Hypothalamus (tissue), 51 donors: Measurements from ENCODE around the gene FIBP.

Experiments used
- DNase-seq, 51 donors: peaks; one replicate each; lab custom pipeline; 2025; lab: John Stamatoyannopoulos, UW

The FIBP gene

DNA sequence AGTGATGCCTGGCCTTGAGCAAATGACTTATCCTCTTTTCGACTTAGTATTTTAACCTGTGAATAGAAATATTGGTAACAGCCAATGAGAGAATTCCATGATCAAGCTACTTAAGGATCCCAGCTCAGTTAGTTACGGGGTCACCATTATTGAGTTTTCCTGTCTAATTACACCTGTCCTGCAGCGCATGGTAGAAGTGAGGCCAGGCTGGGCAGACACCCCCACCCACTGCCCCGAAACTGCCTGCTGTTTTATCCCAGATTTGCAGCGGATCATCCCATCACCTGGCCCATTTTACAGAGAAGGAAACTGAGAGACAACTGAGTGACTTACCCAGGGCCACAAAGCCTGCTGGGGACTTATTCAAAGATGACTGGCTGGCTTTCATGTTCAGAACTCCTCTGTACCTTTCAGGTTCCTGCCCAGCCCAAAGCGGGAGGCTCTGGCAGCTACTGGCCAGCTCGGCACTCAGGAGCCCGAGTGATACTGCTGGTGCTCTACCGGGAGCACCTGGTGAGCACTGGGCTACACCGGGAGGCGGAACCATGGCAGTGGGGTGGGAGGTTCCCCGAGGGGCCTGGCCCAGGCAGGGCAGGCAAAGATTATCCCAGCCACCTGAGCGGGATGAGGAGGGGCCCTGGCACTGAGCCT, 26.6 kb downstream of the FIBP start:
- no peak for DNase-seq

GRCh38 chr11:65861165-65861505, 27.1 kb downstream of the FIBP start:
- DNase-seq = no peak

- DNase-seq = peak; percentile 64 to 95 (median 89)
Observed at GRCh38 chr11:65860278-65861164, 27.8 kb downstream of the FIBP start, which contains the start of gene MUS81. MUS81 (plus strand) TSS chr11:65860433; CDS start chr11:65860754, 321 bp downstream.

GRCh38 chr11:65859812-65860277, 28.4 kb downstream of the FIBP start:
- DNase-seq = peak in 13 of 51 donors; percentile 45 to 89 (median 64)

DNA sequence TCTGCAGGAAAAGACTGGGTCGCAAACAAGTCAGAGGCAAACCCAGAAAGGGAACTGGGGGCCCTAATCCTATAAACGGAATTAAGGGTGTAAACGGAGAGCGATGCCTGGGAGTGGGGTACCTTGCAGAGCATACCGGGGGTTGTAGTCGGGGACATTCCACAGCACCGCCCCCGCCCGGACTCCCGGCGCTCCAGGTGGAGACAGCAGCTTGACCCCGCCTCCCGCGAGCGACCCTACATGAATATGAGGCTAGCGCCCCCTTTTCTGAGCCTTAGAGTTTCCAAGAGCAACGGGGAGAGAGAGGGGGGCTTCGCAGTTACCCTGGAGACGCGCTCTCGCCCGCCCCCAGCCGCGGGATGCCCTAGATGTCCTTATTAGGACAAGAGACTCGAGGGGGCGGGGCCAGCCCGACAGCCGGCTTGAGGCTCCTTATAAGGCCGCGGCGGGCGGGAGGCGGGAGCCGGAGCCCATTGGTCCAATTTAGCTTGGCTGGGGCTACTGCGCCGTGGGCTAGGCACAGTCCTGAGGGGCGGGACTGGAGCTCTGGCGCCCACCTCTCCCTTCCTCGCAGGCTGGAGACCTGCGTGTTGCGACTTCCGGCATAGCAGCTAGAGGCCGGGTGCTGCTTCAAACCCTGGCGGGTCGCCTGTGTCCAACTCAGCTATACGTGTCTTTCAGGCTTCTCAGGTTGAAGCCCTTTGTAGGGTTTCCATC, 29.0 kb downstream of the FIBP start:
- peak; percentile 46 to 99 (median 94) for DNase-seq

- peak in 1 of 51 donors; percentile 57 for DNase-seq
Observed at GRCh38 chr11:65858681-65859087, 29.6 kb downstream of the FIBP start.

DNA sequence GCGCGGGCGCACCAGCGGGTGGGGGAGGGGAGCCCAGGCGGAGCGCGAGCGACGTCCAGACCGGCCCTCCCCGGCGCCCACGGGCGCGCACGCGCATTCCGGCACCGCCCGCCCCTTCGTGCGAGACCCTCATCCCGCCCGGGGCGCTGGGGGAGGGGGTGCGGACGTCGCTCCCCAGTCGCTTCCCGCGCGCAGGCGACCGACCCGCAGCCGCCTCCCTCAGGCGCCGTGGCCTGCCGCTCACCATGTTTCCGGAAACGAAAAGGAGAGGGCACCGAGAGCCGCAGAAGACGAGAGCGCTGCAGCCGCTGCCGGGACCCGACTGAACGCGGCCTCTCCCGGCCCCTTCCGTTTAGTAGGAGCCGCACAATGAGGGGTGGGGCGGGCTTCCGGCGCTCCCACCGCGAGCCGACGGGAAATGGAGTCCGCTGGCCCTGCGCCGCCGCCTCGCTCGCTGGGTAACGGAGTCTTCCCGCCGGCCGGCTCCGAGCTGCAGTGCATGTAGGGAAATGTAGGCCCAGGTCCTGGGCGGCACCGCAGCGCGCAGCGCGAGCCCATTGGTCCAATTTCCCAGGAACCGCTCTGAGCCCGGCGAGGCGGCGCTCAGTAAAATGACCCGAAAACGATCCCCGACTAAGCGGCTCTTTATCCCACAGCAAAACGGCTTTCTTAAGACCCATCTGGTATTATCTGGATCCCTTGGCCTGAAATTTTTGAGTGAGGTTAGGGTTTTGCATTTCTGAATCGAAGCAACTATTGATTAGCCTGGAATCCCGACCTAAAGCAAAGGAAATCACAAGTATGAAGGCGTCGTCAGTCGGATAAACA, 30.2 kb downstream of the FIBP start, which contains the start of gene CFL1:
CFL1 (minus strand) TSS at position 328 of the 828 bp plus-strand sequence; CDS start at position 247, 81 bp downstream.
- peak; percentile 72 to 99 (median 96) for DNase-seq

DNA sequence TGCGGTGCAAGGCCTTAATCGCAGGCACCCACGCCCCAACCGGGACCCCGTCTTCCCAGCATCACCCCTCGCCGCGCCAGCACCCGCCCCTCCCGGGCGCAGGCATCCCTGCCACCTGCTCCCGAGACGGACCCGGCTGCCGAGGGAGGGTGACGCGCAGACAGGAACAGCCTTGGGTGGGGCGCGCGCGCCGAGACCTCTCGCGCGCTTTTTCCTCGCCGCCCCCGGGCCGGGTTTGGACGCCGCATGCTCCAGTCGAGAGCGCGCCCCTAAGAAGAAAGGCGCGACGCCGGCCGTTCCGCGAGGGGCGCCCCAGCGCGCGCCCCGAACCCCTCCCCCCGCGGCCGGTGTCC, 30.8 kb downstream of the FIBP start:
- DNase-seq = peak in 21 of 51 donors; percentile 50 to 77 (median 63)

DNA sequence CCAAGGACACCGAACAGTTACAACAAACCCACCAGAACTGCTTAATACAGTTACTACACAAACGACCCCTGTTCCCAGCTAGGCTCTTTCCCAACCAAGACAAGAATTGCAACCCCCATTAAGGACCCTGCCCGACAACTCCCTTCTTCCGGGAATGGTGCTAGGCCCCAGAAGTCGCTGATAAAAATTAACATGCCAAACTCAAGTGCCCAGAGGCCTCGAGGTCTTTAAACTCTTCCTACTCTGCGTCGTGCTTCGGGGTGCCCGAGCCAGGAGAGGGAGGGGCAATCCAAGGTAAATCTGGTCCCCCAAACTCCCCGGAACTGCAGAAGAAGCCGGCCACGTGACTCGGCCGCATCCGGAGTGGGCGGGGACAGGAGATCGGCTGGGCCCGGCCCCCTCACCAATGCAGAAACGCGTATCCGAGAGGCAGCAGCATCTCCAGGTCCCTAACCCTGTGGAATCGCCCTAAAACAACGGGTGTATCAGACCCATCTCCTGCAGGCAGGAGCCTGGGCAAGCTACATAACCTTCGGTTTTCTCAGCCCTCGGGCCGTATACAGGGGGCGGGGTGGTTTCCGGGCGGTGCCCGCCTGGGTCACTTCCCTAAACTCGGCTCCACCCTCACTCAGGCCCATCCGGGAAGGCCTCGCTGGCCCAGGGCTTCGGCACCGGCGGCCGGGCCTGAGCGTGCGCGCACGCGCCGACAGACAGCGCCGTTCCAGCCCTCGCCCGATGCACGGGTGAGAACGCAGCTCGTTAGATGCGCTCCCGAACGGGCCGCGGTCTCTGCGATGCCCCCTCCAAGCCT, 31.4 kb downstream of the FIBP start:
- DNase-seq = peak in 50 of 51 donors; percentile 19 to 88 (median 74)

GRCh38 chr11:65855927-65856363, 32.3 kb downstream of the FIBP start:
- no peak for DNase-seq

DNA sequence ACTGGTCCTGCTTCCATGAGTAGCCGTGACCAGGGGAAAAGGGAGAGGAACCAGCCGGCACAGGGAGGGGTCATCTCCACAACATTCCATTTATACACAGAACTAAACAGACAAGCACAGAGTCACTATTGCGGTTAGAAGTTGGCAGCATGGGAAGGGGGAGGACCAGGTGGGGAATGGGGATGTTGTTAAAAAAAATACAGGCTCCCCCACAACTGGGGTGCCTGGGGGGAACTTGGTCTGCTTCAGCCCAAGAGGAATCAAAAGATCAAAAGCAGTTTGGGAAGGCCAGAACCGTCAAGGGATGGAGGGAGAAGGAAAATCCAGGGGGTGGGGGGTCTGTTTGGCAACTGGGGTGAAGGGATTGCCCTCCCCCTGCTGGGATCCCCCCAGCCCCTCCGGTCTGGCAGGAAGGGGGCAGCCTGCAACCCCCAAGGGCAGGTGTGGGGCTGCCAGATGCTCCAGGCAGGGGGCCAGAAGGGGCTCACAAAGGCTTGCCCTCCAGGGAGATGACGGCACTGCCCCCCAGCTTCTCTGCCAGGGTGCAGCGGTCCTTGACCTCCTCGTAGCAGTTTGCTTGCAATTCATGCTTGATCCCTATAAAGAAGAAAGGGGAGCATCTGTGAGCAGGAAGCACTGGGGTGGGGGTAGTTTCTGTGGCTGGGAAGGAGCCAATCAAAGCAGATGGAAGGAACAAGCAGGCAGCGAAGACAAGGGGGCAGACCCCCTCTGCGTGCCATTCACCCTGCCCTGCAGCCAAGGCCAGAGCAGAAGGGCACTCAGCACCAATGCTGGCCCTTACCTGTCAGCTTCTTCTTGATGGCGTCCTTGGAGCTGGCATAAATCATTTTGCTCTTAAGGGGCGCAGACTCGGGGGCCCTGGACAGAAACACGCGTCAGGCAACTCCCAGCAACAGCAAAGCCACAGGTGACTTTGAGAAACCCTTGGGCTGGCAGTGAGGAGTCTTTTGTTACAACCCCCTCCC, 33.1 kb downstream of the FIBP start:
- DNase-seq = no peak

DNA sequence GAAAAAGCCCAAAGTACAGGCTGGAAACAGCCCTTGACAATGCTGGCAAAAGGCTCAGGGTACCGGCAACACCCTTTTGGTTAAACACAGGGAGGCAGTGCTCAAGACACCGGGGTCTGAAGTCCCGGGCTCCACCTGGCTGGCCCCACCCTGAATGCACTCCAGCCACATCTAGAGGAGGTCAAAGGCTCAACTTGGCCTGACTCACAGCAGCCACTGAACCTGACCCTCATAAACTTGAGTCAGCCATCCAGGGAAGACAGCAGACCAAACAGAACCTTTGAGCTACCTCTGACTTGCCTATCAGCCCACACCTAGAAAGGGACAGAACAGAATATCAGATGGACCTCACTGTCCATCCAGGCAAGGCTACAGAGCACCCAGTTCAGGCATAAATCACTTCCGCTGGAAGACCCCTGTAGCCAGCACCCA, 34.1 kb downstream of the FIBP start:
- no peak for DNase-seq

- no peak for DNase-seq
Observed at GRCh38 chr11:65853246-65853979, 34.9 kb downstream of the FIBP start.

GRCh38 chr11:65852508-65853245, 35.6 kb downstream of the FIBP start:
- no peak for DNase-seq

DNA sequence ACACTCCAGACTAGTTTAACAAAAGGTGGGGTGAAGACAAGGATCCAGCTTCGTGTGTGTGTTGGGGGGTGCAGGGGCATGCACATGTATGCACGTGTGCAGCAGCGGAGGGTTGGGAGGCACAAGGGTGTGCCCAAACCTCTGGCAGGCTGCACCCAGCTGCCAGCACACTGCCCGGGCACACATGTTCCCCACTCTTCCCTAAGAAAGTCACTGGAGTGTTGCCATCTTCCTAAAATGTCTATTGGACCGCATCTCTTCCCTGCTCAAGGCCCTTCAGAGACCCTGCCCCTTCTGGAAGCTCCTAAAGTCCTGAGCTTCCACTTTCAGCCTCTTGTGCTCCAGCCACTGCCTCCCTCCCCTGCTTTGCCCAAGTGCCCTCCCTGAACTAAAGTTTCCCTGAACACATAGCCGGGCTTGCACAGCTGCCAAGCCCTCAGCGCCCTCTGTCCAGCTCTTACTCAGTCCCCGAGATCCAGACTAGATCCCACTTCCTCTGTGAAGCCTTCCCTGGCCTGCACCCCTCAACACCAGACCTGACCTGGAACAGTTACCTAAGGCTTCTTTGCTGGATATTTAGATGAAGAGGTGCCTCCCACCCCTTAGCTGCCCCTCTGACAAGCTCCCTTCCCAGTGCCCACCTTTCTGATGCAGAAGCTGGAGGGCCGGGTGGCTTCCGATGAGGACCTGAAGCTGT, 36.3 kb downstream of the FIBP start:
- DNase-seq = no peak

DNA sequence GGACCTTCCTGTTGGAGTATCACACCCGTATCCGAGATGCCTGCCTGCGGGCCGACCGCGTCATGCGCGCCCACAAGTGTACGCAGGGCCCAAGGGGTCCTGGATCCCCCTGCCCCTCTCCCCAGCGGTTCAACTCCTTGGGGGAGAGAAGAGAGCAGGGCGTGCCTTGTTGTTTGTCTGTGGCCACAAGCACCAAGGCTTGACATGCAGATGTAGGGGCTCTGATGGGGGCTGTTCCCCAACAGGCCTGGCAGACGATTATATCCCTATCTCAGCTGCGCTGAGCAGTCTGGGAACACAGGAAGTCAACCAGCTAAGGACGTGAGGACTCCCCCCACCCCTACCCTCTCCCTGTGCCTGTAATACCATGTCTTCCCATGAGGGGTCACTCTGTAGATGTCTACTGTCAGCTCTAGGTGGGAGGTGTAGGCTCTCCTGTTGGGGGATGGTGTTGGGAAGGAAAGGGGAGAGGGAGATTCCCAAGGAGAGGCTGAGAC, 37.1 kb downstream of the FIBP start:
- no peak for DNase-seq
